ENCODE measurements around the gene ZDHHC11B.

DNA sequence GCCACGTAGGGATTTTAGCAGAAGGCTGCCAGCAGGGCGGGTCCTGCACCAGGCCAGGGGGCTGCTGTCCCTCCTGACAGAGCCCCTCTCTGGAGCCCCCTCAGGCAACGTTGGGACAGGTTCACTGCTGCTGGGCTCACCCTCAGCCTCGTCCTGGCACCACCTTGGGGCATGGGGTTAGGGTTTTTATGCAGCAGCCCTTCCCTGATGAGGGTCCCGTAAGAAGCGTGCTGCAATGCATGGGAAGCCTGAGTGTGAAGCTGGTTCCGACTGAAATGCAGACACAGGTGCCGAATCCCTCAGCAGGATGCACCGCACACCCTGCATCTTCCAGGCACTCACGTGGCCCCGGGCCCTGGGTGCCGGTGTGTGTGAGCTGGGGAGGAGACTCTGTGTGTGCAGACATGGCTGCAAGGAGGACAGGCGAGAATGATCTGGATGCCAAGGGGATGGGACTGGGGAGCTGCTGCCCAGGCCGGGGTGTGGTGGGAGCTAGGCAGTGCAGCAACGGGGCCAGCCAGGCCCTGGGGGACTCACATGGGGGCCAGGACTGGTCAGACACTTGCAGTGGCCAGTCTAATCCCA lies 27.1 kb downstream of the ZDHHC11B start:
- TF ChIP-seq CTCF (IDR thresholded peaks at IDR 0.05): no peak
- TF ChIP-seq POLR2A (IDR thresholded peaks at IDR 0.05; ENCODE audit: low read depth): no peak

Measured in esophagus muscularis mucosa (tissue), 3 donors.